Thyroid gland (tissue), 4 donors: Measurements from ENCODE around the gene FAM20C. TPM values are rescaled to one million over a fixed set of nuclear protein-coding genes. Genes with fewer than 3 reads are reported as not detected.

Experiments used
- DNase-seq, 2 donors: peaks; one replicate each; pipeline ENCODE4 v3.0.0-alpha.2; 2019
- H3K27ac ChIP-seq, 3 donors: fragments of 200-600 bp; sonication (generic); 1 replicate in 2 of 3; 2 replicates in 1 of 3; pipeline ENCODE4 v1.5.1; 2016 to 2019; ENCODE audit warnings: mild to moderate bottlenecking in 1 of 3, moderate library complexity in 1 of 3
- H3K27me3 ChIP-seq: fragments of 200-600 bp; sonication (generic); one replicate; pipeline ENCODE4 v1.5.1; 2019
- H3K36me3 ChIP-seq, 2 donors: fragments of 200-600 bp; sonication (generic); one replicate each; pipeline ENCODE4 v1.5.1; 2016 to 2019
- H3K4me1 ChIP-seq, 2 donors: fragments of 200-600 bp; sonication (generic); one replicate each; pipeline ENCODE4 v1.5.1; 2017 to 2019
- H3K4me3 ChIP-seq, 3 donors: fragments of 200-600 bp; sonication (generic); replicated peaks in 1 of 3; 1 replicate in 2 of 3; 2 replicates in 1 of 3; pipeline ENCODE4 v1.5.1; 2016; ENCODE audit warnings: mild to moderate bottlenecking in 1 of 3
- H3K9me3 ChIP-seq: fragments of 200-600 bp; sonication (generic); one replicate; pipeline ENCODE4 v1.5.1; 2017
- POLR2A ChIP-seq, 2 donors: fragments of 450-650 bp; IDR thresholded peaks; one replicate each; pipeline ENCODE4 v1.6.1; 2017; ENCODE audit warnings: antibody characterized with exemption in 2 of 2, mild to moderate bottlenecking in 2 of 2, moderate library complexity in 1 of 2
- WGBS, 2 donors: methylation state at CpG; one replicate each; pipeline ENCODE4 v1.1.5; 2017; 5-methylcytosine and 5-hydroxymethylcytosine counted together
- intact Hi-C: fragments of 100-400 bp; cut with DNase I; formaldehyde crosslinking; loops from one replicate; pipeline ENCODE4 v1.15.1; 2023
- total RNA-seq, 4 donors: library from RNA; depleted of rRNA; stranded (reverse); fragments of >200 nt; gene quantifications; one replicate each; pipeline ENCODE4 v1.2.3, GENCODE V29; 2016
- TF ChIP-seq, protein P1 (sequence below), 6 experiments: fragments of 200-600 bp in 3 of 6; fragments of 450-650 bp in 3 of 6; sonication (generic) in 3 of 6; IDR thresholded peaks; one replicate each; pipeline ENCODE4 v1.5.1; 2016 to 2019; ENCODE audit warnings: antibody characterized with exemption in 6 of 6, mild to moderate bottlenecking in 2 of 6, inconsistent platforms in 1 of 6, moderate library complexity in 1 of 6

Gene FAM20C
- total RNA-seq, 4 donors from 2014 or later, result 14.0 to 41.8 (median 23.3) TPM

DNA sequence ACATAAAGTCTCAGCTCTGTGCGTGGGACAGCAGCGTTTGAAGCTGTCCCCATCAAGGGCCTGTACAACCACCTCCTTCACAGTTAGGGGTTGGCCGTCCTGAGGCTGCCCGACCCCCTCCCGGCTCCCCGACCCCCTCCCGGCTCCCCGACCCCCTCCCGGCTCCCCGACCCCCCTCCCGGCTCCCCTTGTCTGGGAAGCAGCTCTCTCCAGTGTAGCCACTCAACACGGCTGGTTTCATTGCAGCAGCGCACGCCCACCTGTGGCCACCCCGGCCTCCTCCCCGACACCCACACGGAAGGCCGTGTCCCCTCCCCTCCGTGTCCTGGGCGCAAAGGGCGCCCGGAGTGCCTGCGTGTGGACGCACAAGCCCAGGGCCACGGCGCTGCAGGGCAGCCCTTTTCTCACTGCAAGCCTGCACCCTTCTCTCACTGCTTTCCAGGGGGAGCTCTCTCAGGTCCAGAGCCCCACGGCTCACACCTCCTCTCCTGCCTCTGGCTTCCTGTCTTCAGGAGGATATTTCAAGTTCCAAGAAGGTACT is 20.9 kb upstream of the FAM20C start:
- H3K4me3 ChIP-seq, result no peak overlapping the region
- no peak overlapping the region for H3K27ac ChIP-seq
- no peaks in the 10 kb centered on the region for H3K4me1 ChIP-seq
- intact Hi-C loops, result no loop called here
- no peaks in the 10 kb centered on the region for H3K27me3 ChIP-seq
- 55 to 67% methylated on average over 18 to 26 of the region's 27 CpGs for WGBS, 2 donors
- H3K9me3 ChIP-seq, result no peaks in the 10 kb centered on the region
- TF ChIP-seq, protein P1, sequence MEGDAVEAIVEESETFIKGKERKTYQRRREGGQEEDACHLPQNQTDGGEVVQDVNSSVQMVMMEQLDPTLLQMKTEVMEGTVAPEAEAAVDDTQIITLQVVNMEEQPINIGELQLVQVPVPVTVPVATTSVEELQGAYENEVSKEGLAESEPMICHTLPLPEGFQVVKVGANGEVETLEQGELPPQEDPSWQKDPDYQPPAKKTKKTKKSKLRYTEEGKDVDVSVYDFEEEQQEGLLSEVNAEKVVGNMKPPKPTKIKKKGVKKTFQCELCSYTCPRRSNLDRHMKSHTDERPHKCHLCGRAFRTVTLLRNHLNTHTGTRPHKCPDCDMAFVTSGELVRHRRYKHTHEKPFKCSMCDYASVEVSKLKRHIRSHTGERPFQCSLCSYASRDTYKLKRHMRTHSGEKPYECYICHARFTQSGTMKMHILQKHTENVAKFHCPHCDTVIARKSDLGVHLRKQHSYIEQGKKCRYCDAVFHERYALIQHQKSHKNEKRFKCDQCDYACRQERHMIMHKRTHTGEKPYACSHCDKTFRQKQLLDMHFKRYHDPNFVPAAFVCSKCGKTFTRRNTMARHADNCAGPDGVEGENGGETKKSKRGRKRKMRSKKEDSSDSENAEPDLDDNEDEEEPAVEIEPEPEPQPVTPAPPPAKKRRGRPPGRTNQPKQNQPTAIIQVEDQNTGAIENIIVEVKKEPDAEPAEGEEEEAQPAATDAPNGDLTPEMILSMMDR (IDR thresholded peaks at IDR 0.05), result no peak
- no peak for TF ChIP-seq POLR2A (IDR thresholded peaks at IDR 0.05)
- DNase-seq, result peak in 1 of 2 donors; percentile 46
- H3K36me3 ChIP-seq, result no peaks in the 10 kb centered on the region

- no peaks in the 10 kb centered on the region for H3K4me1 ChIP-seq
- H3K36me3 ChIP-seq, result no peaks in the 10 kb centered on the region
- no peak for DNase-seq
- intact Hi-C loops, result no loop called here
- H3K9me3 ChIP-seq, result no peaks in the 10 kb centered on the region
- H3K4me3 ChIP-seq, result no peak overlapping the region
- no peak overlapping the region for H3K27ac ChIP-seq
- TF ChIP-seq, protein P1 (IDR thresholded peaks at IDR 0.05), result no peak
- no peak for TF ChIP-seq POLR2A (IDR thresholded peaks at IDR 0.05)
- H3K27me3 ChIP-seq, result no peaks in the 10 kb centered on the region
- 79 to 96% methylated on average over 5 to 16 of the region's 16 CpGs for WGBS, 2 donors
These were observed 20.4 kb upstream of the FAM20C start for GRCh38 chr7:171912-172515.

DNA sequence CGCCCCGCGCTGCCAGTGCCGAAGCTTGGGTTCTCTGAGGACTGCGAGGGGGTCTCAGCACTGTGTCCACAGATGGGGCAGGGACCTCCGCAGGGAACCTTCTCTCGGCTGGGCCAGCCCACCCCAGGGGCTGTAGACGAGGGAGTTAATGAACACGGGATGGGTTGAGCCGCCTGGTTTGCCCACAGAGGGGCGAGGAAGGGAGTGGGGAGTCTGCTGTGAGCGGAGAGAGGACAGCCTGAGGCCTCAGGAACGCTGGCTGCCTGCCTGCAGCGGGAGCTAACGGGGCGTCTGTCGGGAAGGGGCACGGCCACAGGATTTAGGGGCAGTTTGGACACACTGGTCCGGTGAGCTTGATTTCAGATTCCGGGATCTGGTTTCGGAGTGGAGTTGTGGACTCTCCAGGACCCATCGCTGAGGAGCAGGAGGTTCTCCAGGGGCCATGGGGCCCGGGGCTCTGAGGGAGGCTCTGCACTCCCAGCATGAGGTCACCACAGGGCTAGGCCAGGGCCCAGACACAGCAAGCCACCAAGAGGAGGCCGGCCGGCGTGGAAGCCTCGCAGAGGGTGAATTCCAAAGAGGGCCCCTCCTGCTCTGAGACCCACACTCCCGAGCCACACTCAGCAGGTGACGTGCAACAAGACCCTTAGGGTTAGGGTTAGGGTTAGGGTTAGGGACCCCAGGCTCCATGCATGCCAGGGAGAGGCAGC is 19.0 kb upstream of the FAM20C start:
- Histone ChIP-seq H3K4me1 (no peaks in the 10 kb centered on the region), H3K4me3 (no peak overlapping the region), H3K27me3 (no peaks in the 10 kb centered on the region), H3K27ac (no peak overlapping the region), H3K9me3 (no peaks in the 10 kb centered on the region), H3K36me3 (no peaks in the 10 kb centered on the region)
- TF ChIP-seq POLR2A (IDR thresholded peaks at IDR 0.05), result no peak
- TF ChIP-seq, protein P1 (IDR thresholded peaks at IDR 0.05), result no peak
- 85% methylated on average over 20 to 23 of the region's 29 CpGs for WGBS, 2 donors
- intact Hi-C loops, result no loop called here
- DNase-seq, result no peak

GRCh38 chr7:174716-175115 is 17.7 kb upstream of the FAM20C start:
- Histone ChIP-seq H3K27ac (no peak overlapping the region), H3K4me3 (no peak overlapping the region), H3K36me3 (no peaks in the 10 kb centered on the region), H3K9me3 (no peaks in the 10 kb centered on the region), H3K4me1 (no peaks in the 10 kb centered on the region), H3K27me3 (no peaks in the 10 kb centered on the region)
- DNase-seq, result no peak
- TF ChIP-seq POLR2A (IDR thresholded peaks at IDR 0.05), result no peak
- TF ChIP-seq, protein P1 (IDR thresholded peaks at IDR 0.05), result no peak
- WGBS, 2 donors, result 76 to 87% methylated on average over 2 of the region's 2 CpGs
- intact Hi-C loops, result no loop called here

DNA sequence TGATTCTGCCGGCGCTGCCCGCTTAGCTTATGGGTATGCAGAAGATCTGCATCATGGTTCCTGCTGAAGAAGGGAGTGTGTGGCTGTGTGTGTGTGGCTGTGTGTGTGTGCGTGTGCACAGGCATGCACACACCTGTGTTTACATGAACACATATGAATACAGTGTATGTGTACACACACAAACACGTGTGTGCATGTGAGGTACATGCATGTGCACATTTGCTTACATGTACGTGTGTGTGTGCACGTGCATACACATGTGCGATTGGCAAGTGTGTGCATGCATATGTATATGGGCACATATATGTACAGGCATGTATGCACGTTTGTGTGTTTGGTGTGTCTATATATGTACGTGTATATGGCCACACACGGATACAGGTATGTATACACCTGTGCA is 16.4 kb upstream of the FAM20C start:
- intact Hi-C loops, result no loop called here
- 93 to 94% methylated on average over 11 of the region's 11 CpGs for WGBS, 2 donors
- TF ChIP-seq POLR2A (IDR thresholded peaks at IDR 0.05), result no peak
- TF ChIP-seq, protein P1 (IDR thresholded peaks at IDR 0.05), result no peak
- no peak overlapping the region for H3K27ac ChIP-seq
- no peaks in the 10 kb centered on the region for H3K4me1 ChIP-seq
- H3K36me3 ChIP-seq, result no peaks in the 10 kb centered on the region
- no peak overlapping the region for H3K4me3 ChIP-seq
- H3K27me3 ChIP-seq, result no peaks in the 10 kb centered on the region
- H3K9me3 ChIP-seq, result no peaks in the 10 kb centered on the region
- DNase-seq, result no peak
